Measurements from ENCODE around the gene GPA33. TPM values are rescaled to one million over a fixed set of nuclear protein-coding genes. Genes with fewer than 3 reads are reported as not detected.

Gene GPA33
- total RNA-seq, 1 donor from 2014 or later = 1.2 TPM

GRCh38 chr1:167064621-167065020, 25.6 kb downstream of the GPA33 start:
- Mint-ChIP-seq H3K9me3 (no peaks in the 10 kb centered on the region), H3K36me3 (no peaks in the 10 kb centered on the region), H3K27ac (no peak overlapping the region), H3K4me1 (peaks cover 3% of the 10 kb centered on the region), H3K27me3 (ENCODE audit: low read depth) (peaks cover 2% of the 10 kb centered on the region), H3K4me3 (no peak overlapping the region)
- TF ChIP-seq CTCF (IDR thresholded peaks at IDR 0.05; ENCODE audit: unreplicated experiment) = no peak
- no peak for DNase-seq (ENCODE audit: low spot score in 2 of 2, unreplicated experiment in 2 of 2)

DNA sequence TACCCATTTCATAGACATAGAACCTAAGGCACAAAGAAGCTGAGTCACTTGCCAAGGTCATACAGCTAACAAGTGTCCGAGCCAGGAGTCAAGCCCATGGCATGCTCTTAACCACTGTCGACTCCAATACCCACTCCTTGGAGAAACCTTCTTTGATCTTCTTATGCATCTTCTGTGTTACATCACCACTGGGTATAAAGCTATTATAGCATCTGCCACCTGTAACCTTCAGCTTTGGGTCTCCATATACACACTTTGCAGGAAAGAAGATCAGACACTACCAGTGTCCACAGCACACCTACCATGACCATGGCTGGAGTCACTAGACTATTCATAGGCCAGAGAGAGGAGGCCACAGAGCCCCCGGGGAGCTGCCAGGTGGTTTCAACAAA, 29.1 kb downstream of the GPA33 start:
- H3K4me3 Mint-ChIP-seq = no peak overlapping the region
- peaks cover 5% of the 10 kb centered on the region for H3K4me1 Mint-ChIP-seq
- no peak for TF ChIP-seq CTCF (IDR thresholded peaks at IDR 0.05; ENCODE audit: unreplicated experiment)
- no peaks in the 10 kb centered on the region for H3K36me3 Mint-ChIP-seq
- no peak overlapping the region for H3K27ac Mint-ChIP-seq
- DNase-seq (ENCODE audit: low spot score in 2 of 2, unreplicated experiment in 2 of 2) = no peak
- no peaks in the 10 kb centered on the region for H3K9me3 Mint-ChIP-seq
- no peaks in the 10 kb centered on the region for H3K27me3 Mint-ChIP-seq (ENCODE audit: low read depth)

DNA sequence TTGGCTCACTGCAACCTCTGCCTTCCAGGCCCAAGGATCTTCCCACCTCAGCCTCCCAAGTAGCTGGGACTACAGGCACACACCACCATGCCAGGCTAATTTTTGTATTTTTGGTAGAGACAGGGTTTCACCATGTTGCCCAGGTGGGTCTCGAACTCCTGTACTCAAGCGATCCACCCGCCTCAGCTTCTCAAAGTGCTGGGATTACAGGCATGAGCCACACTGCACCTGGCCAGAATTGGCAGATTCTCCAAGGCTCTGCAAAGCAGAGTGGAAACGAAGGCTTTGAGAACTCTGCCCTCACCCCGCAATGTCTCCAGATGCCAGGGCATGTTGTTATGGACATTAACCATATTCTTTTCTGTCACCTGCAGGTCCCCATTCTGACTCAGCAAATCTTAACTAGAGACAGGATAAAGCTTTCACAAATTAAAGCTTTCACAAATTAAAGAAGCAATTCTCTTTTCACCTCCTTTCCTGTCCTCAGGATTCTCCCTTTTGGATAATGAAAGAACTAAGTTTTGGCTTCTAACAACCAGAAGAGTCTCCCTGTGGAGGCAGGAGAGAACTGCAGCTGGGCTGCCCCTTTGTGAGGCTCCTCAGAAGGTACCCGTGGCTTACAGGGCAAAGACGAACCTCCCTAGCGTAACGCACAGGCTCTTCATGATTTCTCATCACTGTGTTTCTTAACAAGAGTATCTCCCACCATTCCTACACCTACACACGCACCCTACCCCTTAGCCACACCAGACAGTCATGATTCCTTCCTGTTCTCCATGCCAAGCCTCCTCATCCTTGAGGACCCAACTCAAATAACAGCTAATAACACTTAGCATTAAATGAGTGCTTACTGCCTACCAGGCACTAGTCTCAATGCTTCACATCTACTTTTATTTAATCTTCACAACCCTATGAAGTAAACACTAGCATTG, 29.8 kb downstream of the GPA33 start:
- H3K4me3 Mint-ChIP-seq = no peak overlapping the region
- no peak overlapping the region for H3K27ac Mint-ChIP-seq
- H3K27me3 Mint-ChIP-seq (ENCODE audit: low read depth) = no peaks in the 10 kb centered on the region
- no peak for TF ChIP-seq CTCF (IDR thresholded peaks at IDR 0.05; ENCODE audit: unreplicated experiment)
- H3K36me3 Mint-ChIP-seq = no peaks in the 10 kb centered on the region
- H3K4me1 Mint-ChIP-seq = peaks cover 5% of the 10 kb centered on the region
- DNase-seq (ENCODE audit: low spot score in 2 of 2, unreplicated experiment in 2 of 2) = no peak
- H3K9me3 Mint-ChIP-seq = no peaks in the 10 kb centered on the region

GRCh38 chr1:167059809-167060107, 30.4 kb downstream of the GPA33 start:
- DNase-seq (ENCODE audit: low spot score in 2 of 2, unreplicated experiment in 2 of 2) = no peak
- Mint-ChIP-seq H3K27ac (no peak overlapping the region), H3K27me3 (ENCODE audit: low read depth) (no peaks in the 10 kb centered on the region), H3K4me3 (no peak overlapping the region), H3K4me1 (peaks cover 5% of the 10 kb centered on the region), H3K9me3 (no peaks in the 10 kb centered on the region), H3K36me3 (no peaks in the 10 kb centered on the region)
- TF ChIP-seq CTCF (IDR thresholded peaks at IDR 0.05; ENCODE audit: unreplicated experiment) = no peak

DNA sequence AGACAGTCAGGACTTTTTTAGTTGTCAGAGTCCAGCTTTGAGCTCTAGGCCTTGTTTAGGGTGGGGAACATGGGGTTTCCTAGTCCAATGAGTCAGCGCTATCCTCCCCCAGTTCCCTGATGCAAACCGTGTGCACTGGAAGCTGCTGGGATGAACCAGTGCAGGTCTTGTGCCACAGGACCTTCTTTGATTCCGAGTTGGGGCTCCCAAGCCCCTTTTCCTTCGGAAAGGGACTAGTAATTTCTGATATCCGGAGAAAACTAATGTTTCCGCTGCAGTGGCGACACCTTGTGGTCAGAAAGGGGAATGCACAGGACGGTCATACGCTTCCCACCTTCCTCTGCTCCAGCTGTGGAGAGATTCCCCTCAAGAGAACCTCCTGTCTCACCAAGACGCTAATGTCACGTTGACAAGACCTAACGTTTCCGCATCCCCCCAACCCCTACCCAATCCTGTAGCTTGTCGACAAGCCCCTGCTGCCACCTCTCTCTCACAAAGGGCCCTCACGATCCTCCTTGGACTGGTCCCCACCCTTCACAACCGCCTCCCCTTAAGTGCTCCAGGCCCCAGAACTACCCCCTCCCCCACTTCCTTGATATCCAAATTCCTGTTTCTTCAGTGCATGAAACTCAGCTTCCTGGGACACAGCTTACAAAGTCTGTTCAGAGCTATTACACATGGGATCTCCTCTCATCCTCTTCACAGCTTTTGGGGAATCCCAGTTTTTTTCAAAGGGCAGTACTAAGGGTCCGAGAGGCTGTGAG, 30.9 kb downstream of the GPA33 start:
- Mint-ChIP-seq H3K4me3 (peak overlapping the region; percentile 42), H3K9me3 (no peaks in the 10 kb centered on the region), H3K4me1 (peaks cover 5% of the 10 kb centered on the region), H3K27me3 (ENCODE audit: low read depth) (no peaks in the 10 kb centered on the region), H3K27ac (no peak overlapping the region), H3K36me3 (no peaks in the 10 kb centered on the region)
- DNase-seq (ENCODE audit: low spot score in 2 of 2, unreplicated experiment in 2 of 2) = peak; percentile 42 to 88
- peak; percentile 97 for TF ChIP-seq CTCF (IDR thresholded peaks at IDR 0.05; ENCODE audit: unreplicated experiment)
